Suprapubic skin (tissue), 4 donors: Measurements from ENCODE around the gene DMRTC2. TPM values are rescaled to one million over a fixed set of nuclear protein-coding genes. Genes with fewer than 3 reads are reported as not detected.

ENCODE experiments used
- DNase-seq, 2 donors: peaks; one replicate each; pipeline ENCODE4 v3.0.0-alpha.2; 2019; ENCODE audit warnings: low spot score in 2 of 2
- H3K27ac ChIP-seq: fragments of 200-600 bp; sonication (generic); one replicate; pipeline ENCODE4 v1.5.1; 2019
- H3K27me3 ChIP-seq: fragments of 200-600 bp; sonication (generic); one replicate; pipeline ENCODE4 v1.5.1; 2019
- H3K36me3 ChIP-seq: fragments of 200-600 bp; sonication (generic); one replicate; pipeline ENCODE4 v1.5.1; 2019
- H3K4me1 ChIP-seq: fragments of 200-600 bp; sonication (generic); one replicate; pipeline ENCODE4 v1.5.1; 2019
- H3K4me3 ChIP-seq: fragments of 200-600 bp; sonication (generic); one replicate; pipeline ENCODE4 v1.5.1; 2019; ENCODE audit warnings: mild to moderate bottlenecking
- H3K9me3 ChIP-seq: fragments of 200-600 bp; sonication (generic); one replicate; pipeline ENCODE4 v1.5.1; 2019
- CTCF ChIP-seq, 2 donors: fragments of 200-600 bp in 1 of 2; fragments of 450-650 bp in 1 of 2; sonication (generic) in 1 of 2; IDR thresholded peaks; one replicate each; pipeline ENCODE4 v1.5.1; 2016 to 2019; ENCODE audit warnings: antibody characterized with exemption in 2 of 2, mild to moderate bottlenecking in 1 of 2, moderate library complexity in 1 of 2
- EP300 ChIP-seq: sonication (generic); formaldehyde crosslinking; IDR thresholded peaks from one replicate; pipeline ENCODE4 v1.6.1; 2017; ENCODE audit warnings: antibody characterized with exemption
- POLR2A ChIP-seq, 2 donors: fragments of 450-650 bp; IDR thresholded peaks; one replicate each; pipeline ENCODE4 v1.6.1; 2017; ENCODE audit warnings: antibody characterized with exemption in 2 of 2, mild to moderate bottlenecking in 2 of 2, moderate library complexity in 2 of 2
- POLR2AphosphoS5 ChIP-seq, 3 donors: sonication (generic); formaldehyde crosslinking; IDR thresholded peaks; one replicate each; pipeline ENCODE4 v1.6.1; 2017; ENCODE audit warnings: antibody characterized with exemption in 3 of 3
- WGBS: methylation state at CpG from one replicate; pipeline ENCODE4 v1.1.5; 2018; 5-methylcytosine and 5-hydroxymethylcytosine counted together
- total RNA-seq, 4 donors: library from RNA; depleted of rRNA; stranded (reverse); fragments of >200 nt; gene quantifications; one replicate each; pipeline ENCODE4 v1.1.0, GENCODE V29; 2016

Gene DMRTC2
- total RNA-seq, 4 donors from 2014 or later: not detected

GRCh38 chr19:41810301-41810700, 34.5 kb upstream of the DMRTC2 start:
- Histone ChIP-seq H3K27me3 (peaks cover 13% of the 10 kb centered on the region), H3K36me3 (no peaks in the 10 kb centered on the region), H3K9me3 (no peaks in the 10 kb centered on the region), H3K4me3 (no peak overlapping the region), H3K27ac (no peak overlapping the region), H3K4me1 (no peaks in the 10 kb centered on the region)
- 70% methylated on average over 2 of the region's 4 CpGs for WGBS
- TF ChIP-seq POLR2AphosphoS5 (IDR thresholded peaks at IDR 0.05): no peak
- no peak for TF ChIP-seq EP300
- no peak for TF ChIP-seq POLR2A (IDR thresholded peaks at IDR 0.05)
- TF ChIP-seq CTCF (IDR thresholded peaks at IDR 0.05): no peak
- no peak for DNase-seq

GRCh38 chr19:41811036-41811435, 33.8 kb upstream of the DMRTC2 start:
- Histone ChIP-seq H3K36me3 (no peaks in the 10 kb centered on the region), H3K27me3 (peaks cover 13% of the 10 kb centered on the region), H3K27ac (no peak overlapping the region), H3K9me3 (no peaks in the 10 kb centered on the region), H3K4me1 (no peaks in the 10 kb centered on the region), H3K4me3 (no peak overlapping the region)
- TF ChIP-seq EP300 (no peak), CTCF (IDR thresholded peaks at IDR 0.05) (no peak), POLR2AphosphoS5 (IDR thresholded peaks at IDR 0.05) (no peak)
- no peak for DNase-seq
- 49% methylated on average over 3 of the region's 3 CpGs for WGBS

- TF ChIP-seq POLR2A (IDR thresholded peaks at IDR 0.05) (no peak), POLR2AphosphoS5 (IDR thresholded peaks at IDR 0.05) (no peak), EP300 (no peak), CTCF (IDR thresholded peaks at IDR 0.05) (no peak)
- WGBS: 67% methylated on average over 3 of the region's 3 CpGs
- Histone ChIP-seq H3K27ac (no peak overlapping the region), H3K4me1 (no peaks in the 10 kb centered on the region), H3K9me3 (no peaks in the 10 kb centered on the region), H3K4me3 (no peak overlapping the region), H3K27me3 (peaks cover 13% of the 10 kb centered on the region), H3K36me3 (no peaks in the 10 kb centered on the region)
- DNase-seq: no peak
Measured at GRCh38 chr19:41811981-41812380, 32.9 kb upstream of the DMRTC2 start.

- Histone ChIP-seq H3K27me3 (peaks cover 13% of the 10 kb centered on the region), H3K4me1 (no peaks in the 10 kb centered on the region), H3K9me3 (no peaks in the 10 kb centered on the region), H3K4me3 (no peak overlapping the region), H3K27ac (no peak overlapping the region), H3K36me3 (no peaks in the 10 kb centered on the region)
- DNase-seq: peak in 1 of 2 donors; percentile 26
- WGBS: 52% methylated on average over 4 of the region's 4 CpGs
- no peak for TF ChIP-seq CTCF (IDR thresholded peaks at IDR 0.05)
- TF ChIP-seq POLR2AphosphoS5 (IDR thresholded peaks at IDR 0.05): no peak
- TF ChIP-seq POLR2A (IDR thresholded peaks at IDR 0.05): no peak
- TF ChIP-seq EP300: no peak
Measured at GRCh38 chr19:41813911-41814310, 30.9 kb upstream of the DMRTC2 start.

- H3K27me3 ChIP-seq: peaks cover 3% of the 10 kb centered on the region
- H3K9me3 ChIP-seq: no peaks in the 10 kb centered on the region
- H3K27ac ChIP-seq: no peak overlapping the region
- no peaks in the 10 kb centered on the region for H3K4me1 ChIP-seq
- H3K36me3 ChIP-seq: no peaks in the 10 kb centered on the region
- H3K4me3 ChIP-seq: no peak overlapping the region
- TF ChIP-seq CTCF (IDR thresholded peaks at IDR 0.05) (no peak), EP300 (no peak), POLR2AphosphoS5 (IDR thresholded peaks at IDR 0.05) (no peak), POLR2A (IDR thresholded peaks at IDR 0.05) (no peak)
- no peak for DNase-seq
- 68% methylated on average over 4 of the region's 4 CpGs for WGBS
Measured at GRCh38 chr19:41815301-41815700, 29.5 kb upstream of the DMRTC2 start.
